Measurements from ENCODE around the gene MARK4.

The MARK4 gene

DNA sequence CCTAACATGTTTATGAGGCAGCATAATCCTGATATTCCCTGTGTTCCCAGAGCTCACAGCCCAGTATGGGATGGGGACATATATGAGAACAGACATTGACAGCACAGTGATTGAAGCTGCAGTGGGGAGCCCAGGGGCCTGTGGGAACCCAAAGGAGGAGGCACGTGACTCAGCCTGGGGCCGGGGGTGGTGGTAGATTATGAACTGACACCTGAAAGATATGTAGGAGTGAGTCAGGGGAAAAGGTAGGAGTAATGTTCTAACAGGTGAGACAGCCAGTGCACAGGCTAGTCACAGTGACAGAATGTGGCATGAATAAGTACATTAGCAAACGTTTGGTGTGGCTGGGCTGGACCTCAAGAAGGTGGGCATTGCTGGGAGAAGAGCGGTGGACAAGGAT lies 42.6 kb downstream of the MARK4 start:
- no peak for TF ChIP-seq JUND (IDR thresholded peaks at IDR 0.05; ENCODE audit: low read depth)
- in situ Hi-C loops (cut with HindIII; ENCODE audit: low pct_unique_long_range_greater_than_20kb, low sequenced_read_pairs): no loop called here
- DNase-seq (ENCODE audit: low read depth in 1 of 2, low spot score in 1 of 2): no peak

GRCh38 chr19:45294291-45295029 lies 43.4 kb downstream of the MARK4 start:
- in situ Hi-C loops (cut with HindIII; ENCODE audit: low pct_unique_long_range_greater_than_20kb, low sequenced_read_pairs): no loop called here
- no peak for DNase-seq (ENCODE audit: low read depth in 1 of 2, low spot score in 1 of 2)
- no peak for TF ChIP-seq JUND (IDR thresholded peaks at IDR 0.05; ENCODE audit: low read depth)

DNA sequence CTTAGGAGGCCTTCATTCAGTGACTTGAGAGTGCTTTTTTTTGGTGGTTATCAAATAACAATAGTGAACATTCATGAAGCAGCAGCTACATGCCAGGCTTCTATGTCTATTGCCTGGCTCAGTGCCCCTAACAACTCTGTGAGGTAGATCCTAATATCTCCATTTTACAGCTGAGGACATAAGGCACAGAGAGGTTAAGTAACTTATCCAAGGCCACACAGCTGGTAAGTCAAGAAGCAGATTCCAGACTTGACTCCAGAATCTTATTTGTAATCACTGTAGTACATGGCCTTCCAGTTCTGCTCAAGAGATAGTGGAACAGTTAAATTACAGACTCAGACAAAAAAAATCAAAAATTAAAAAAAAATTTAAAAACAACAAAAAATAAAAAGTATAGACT lies 44.8 kb downstream of the MARK4 start:
- no peak for DNase-seq (ENCODE audit: low read depth in 1 of 2, low spot score in 1 of 2)
- no peak for TF ChIP-seq JUND (IDR thresholded peaks at IDR 0.05; ENCODE audit: low read depth)
- in situ Hi-C loops (cut with HindIII; ENCODE audit: low pct_unique_long_range_greater_than_20kb, low sequenced_read_pairs): no loop called here

- no peak for DNase-seq (ENCODE audit: low read depth in 1 of 2, low spot score in 1 of 2)
- no peak for TF ChIP-seq JUND (IDR thresholded peaks at IDR 0.05; ENCODE audit: low read depth)
- in situ Hi-C loops (cut with HindIII; ENCODE audit: low pct_unique_long_range_greater_than_20kb, low sequenced_read_pairs): no loop called here
Observed at GRCh38 chr19:45296355-45296754, 45.3 kb downstream of the MARK4 start.

DNA sequence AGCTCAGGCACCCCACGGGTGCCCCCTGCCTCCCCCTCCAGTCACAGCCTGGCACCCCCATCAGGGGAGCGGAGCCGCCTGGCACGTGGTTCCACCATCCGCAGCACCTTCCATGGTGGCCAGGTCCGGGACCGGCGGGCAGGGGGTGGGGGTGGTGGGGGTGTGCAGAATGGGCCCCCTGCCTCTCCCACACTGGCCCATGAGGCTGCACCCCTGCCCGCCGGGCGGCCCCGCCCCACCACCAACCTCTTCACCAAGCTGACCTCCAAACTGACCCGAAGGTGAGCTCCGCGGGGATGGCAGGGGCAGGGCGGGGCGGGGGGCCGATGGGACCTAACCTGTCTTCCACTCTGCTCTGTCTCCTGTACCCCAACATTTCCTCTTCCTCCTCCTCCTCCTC lies 46.6 kb downstream of the MARK4 start:
- no peak for TF ChIP-seq JUND (IDR thresholded peaks at IDR 0.05; ENCODE audit: low read depth)
- no peak for DNase-seq (ENCODE audit: low read depth in 1 of 2, low spot score in 1 of 2)
- in situ Hi-C loops (cut with HindIII; ENCODE audit: low pct_unique_long_range_greater_than_20kb, low sequenced_read_pairs): no loop called here

- in situ Hi-C loops (cut with HindIII; ENCODE audit: low pct_unique_long_range_greater_than_20kb, low sequenced_read_pairs): no loop called here
- TF ChIP-seq JUND (IDR thresholded peaks at IDR 0.05; ENCODE audit: low read depth): no peak
- no peak for DNase-seq (ENCODE audit: low read depth in 1 of 2, low spot score in 1 of 2)
Observed at GRCh38 chr19:45298264-45298663, 47.2 kb downstream of the MARK4 start.

DNA sequence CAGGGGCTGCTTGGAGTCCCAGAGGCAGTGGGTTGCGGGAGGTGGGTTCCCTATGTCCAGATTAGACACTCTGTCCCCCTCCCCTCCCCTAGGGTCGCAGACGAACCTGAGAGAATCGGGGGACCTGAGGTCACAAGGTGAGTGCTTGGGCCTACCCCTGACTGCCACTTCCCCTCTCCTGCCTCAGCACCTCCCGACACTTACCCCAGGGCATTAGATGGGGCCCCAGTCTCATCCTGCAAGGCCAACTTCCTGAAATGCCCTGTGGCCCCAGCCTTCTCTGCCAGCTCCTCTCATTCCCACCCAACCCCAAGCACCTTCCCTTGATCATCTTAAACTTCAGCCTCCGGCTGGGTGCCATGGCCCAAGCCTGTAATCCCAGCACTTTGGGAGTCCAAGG lies 48.6 kb downstream of the MARK4 start:
- no peak for DNase-seq (ENCODE audit: low read depth in 1 of 2, low spot score in 1 of 2)
- in situ Hi-C loops (cut with HindIII; ENCODE audit: low pct_unique_long_range_greater_than_20kb, low sequenced_read_pairs): no loop called here
- TF ChIP-seq JUND (IDR thresholded peaks at IDR 0.05; ENCODE audit: low read depth): no peak

DNA sequence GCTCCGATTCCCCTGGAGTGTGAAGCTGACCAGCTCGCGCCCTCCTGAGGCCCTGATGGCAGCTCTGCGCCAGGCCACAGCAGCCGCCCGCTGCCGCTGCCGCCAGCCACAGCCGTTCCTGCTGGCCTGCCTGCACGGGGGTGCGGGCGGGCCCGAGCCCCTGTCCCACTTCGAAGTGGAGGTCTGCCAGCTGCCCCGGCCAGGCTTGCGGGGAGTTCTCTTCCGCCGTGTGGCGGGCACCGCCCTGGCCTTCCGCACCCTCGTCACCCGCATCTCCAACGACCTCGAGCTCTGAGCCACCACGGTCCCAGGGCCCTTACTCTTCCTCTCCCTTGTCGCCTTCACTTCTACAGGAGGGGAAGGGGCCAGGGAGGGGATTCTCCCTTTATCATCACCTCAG lies 51.3 kb downstream of the MARK4 start:
- in situ Hi-C loops (cut with HindIII; ENCODE audit: low pct_unique_long_range_greater_than_20kb, low sequenced_read_pairs): no loop called here
- TF ChIP-seq JUND (IDR thresholded peaks at IDR 0.05; ENCODE audit: low read depth): no peak
- no peak for DNase-seq (ENCODE audit: low read depth in 1 of 2, low spot score in 1 of 2)

- in situ Hi-C loops (cut with HindIII; ENCODE audit: low pct_unique_long_range_greater_than_20kb, low sequenced_read_pairs): no loop called here
- DNase-seq (ENCODE audit: low read depth in 1 of 2, low spot score in 1 of 2): no peak
- TF ChIP-seq JUND (IDR thresholded peaks at IDR 0.05; ENCODE audit: low read depth): no peak
Observed at GRCh38 chr19:45303269-45304060, 52.4 kb downstream of the MARK4 start.

- DNase-seq (ENCODE audit: low read depth in 1 of 2, low spot score in 1 of 2): no peak
- in situ Hi-C loops (cut with HindIII; ENCODE audit: low pct_unique_long_range_greater_than_20kb, low sequenced_read_pairs): no loop called here
- TF ChIP-seq JUND (IDR thresholded peaks at IDR 0.05; ENCODE audit: low read depth): no peak
Observed at GRCh38 chr19:45304141-45304926, 53.3 kb downstream of the MARK4 start.

- no peak for DNase-seq (ENCODE audit: low read depth in 1 of 2, low spot score in 1 of 2)
- in situ Hi-C loops (cut with HindIII; ENCODE audit: low pct_unique_long_range_greater_than_20kb, low sequenced_read_pairs): no loop called here
- no peak for TF ChIP-seq JUND (IDR thresholded peaks at IDR 0.05; ENCODE audit: low read depth)
Observed at GRCh38 chr19:45305007-45305406, 53.9 kb downstream of the MARK4 start.

- TF ChIP-seq JUND (IDR thresholded peaks at IDR 0.05; ENCODE audit: low read depth): no peak
- in situ Hi-C loops (cut with HindIII; ENCODE audit: low pct_unique_long_range_greater_than_20kb, low sequenced_read_pairs): no loop called here
- peak in 1 of 2 experiments; percentile 65 for DNase-seq (ENCODE audit: low read depth in 1 of 2, low spot score in 1 of 2)
Observed at GRCh38 chr19:45305421-45305820, 54.4 kb downstream of the MARK4 start.

DNA sequence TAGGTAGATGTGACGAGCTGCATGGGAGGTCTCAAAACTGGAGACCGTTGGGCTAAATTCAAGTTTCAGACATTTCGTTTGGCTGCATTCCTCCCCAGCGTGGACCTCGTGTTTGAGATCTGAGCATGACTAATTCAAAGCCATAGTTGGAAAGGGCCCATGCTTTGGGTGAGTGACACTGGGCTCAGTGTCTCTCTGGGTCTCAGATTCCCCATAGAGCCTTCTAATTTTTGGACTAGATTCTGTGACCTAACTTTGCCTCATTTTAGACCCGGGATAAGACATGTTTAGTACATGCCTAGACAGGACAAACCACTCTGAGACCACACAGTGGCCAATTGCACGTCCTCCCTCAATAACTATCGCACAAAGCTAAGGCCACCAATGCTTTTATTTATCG lies 55.0 kb downstream of the MARK4 start:
- no peak for DNase-seq (ENCODE audit: low read depth in 1 of 2, low spot score in 1 of 2)
- in situ Hi-C loops (cut with HindIII; ENCODE audit: low pct_unique_long_range_greater_than_20kb, low sequenced_read_pairs): no loop called here
- no peak for TF ChIP-seq JUND (IDR thresholded peaks at IDR 0.05; ENCODE audit: low read depth)

Data from T47D (cell line).